Activated CD4-positive, alpha-beta T cell treated with anti-CD3 and anti-CD28 coated beads, Interleukin-2, amount 10 ng/mL, durations not matched to agents 24 days and 14 days (primary cell): ENCODE data around the gene SCARB1. TPM values are rescaled to one million over a fixed set of nuclear protein-coding genes. Genes with fewer than 3 reads are reported as not detected.

ENCODE experiments used
- DNase-seq: peaks from one replicate; pipeline ENCODE4 v3.0.0; 2022
- H3K27ac Mint-ChIP-seq: one replicate; pipeline ENCODE4 v1.8.0; 2022; ENCODE audit warnings: mild to moderate bottlenecking, mixed read lengths
- H3K27me3 Mint-ChIP-seq: one replicate; pipeline ENCODE4 v1.8.0; 2022; ENCODE audit warnings: mixed read lengths
- H3K36me3 Mint-ChIP-seq: one replicate; pipeline ENCODE4 v1.8.0; 2022; ENCODE audit warnings: low read depth, mild to moderate bottlenecking, mixed read lengths
- H3K4me1 Mint-ChIP-seq: one replicate; pipeline ENCODE4 v1.8.0; 2021; ENCODE audit warnings: mixed read lengths
- H3K4me3 Mint-ChIP-seq: one replicate; pipeline ENCODE4 v1.8.0; 2022; ENCODE audit warnings: mild to moderate bottlenecking, moderate library complexity, mixed read lengths
- H3K9me3 Mint-ChIP-seq: one replicate; pipeline ENCODE4 v1.8.0; 2021; ENCODE audit warnings: mixed read lengths
- intact Hi-C: fragments of 100-400 bp; cut with micrococcal nuclease; formaldehyde crosslinking; loops from one replicate; pipeline ENCODE4 v1.15.1; 2023
- total RNA-seq: library from RNA; stranded (reverse); gene quantifications from 2 replicates; pipeline ENCODE4 v1.2.3, GENCODE V29; 2022

Gene SCARB1
- total RNA-seq, 1 donor from 2014 or later, result 25.6 TPM

- DNase-seq, result no peak
- Mint-ChIP-seq H3K9me3 (peaks cover 8% of the 10 kb centered on the region), H3K4me3 (no peak overlapping the region), H3K27ac (no peak overlapping the region), H3K4me1 (peaks cover 16% of the 10 kb centered on the region), H3K36me3 (peaks cover 8% of the 10 kb centered on the region), H3K27me3 (peaks cover 15% of the 10 kb centered on the region)
- intact Hi-C loops, result loop anchor here (5.0 kb wide), 1 partner anchor 117 kb away; no protein-coding TSS in a partner anchor
Measured at GRCh38 chr12:124764451-124764850, 99.2 kb downstream of the SCARB1 start.

DNA sequence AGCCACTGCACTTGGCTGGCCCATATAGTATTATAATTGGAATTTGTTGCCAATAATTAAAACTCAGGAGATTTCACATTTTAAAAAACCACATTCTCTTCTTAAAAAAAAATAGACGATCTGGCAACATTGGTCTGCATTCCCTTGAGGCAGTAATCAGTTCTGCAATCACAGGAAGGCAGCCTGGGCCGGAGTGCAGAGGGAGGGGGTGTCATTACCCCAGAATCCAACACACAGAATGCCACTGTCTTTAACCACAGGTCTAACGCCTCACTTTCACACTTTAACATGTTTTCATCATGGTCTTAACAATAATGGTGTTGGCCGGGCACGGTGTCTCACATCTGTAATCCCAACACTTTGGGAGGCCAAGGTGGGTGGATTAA, 100.1 kb downstream of the SCARB1 start:
- Mint-ChIP-seq H3K27me3 (peaks cover 13% of the 10 kb centered on the region), H3K9me3 (peaks cover 8% of the 10 kb centered on the region), H3K4me3 (no peak overlapping the region), H3K36me3 (peaks cover 8% of the 10 kb centered on the region), H3K4me1 (peaks cover 16% of the 10 kb centered on the region), H3K27ac (no peak overlapping the region)
- no peak for DNase-seq
- intact Hi-C loops, result loop anchor here (5.0 kb wide), 1 partner anchor 116 kb away; no protein-coding TSS in a partner anchor

GRCh38 chr12:124762791-124763593, 100.7 kb downstream of the SCARB1 start:
- Mint-ChIP-seq H3K36me3 (peaks cover 8% of the 10 kb centered on the region), H3K9me3 (peaks cover 8% of the 10 kb centered on the region), H3K27ac (no peak overlapping the region), H3K27me3 (peaks cover 9% of the 10 kb centered on the region), H3K4me1 (peaks cover 16% of the 10 kb centered on the region), H3K4me3 (no peak overlapping the region)
- DNase-seq, result no peak
- intact Hi-C loops, result loop anchor here (5.0 kb wide), 1 partner anchor 116 kb away; no protein-coding TSS in a partner anchor

- Mint-ChIP-seq H3K27ac (no peak overlapping the region), H3K4me3 (no peak overlapping the region)
- DNase-seq, result no peak
Measured at GRCh38 chr12:124762384-124762783, 101.3 kb downstream of the SCARB1 start.

GRCh38 chr12:124761871-124762270, 101.8 kb downstream of the SCARB1 start:
- Mint-ChIP-seq H3K9me3 (peaks cover 17% of the 10 kb centered on the region), H3K27me3 (peaks cover 9% of the 10 kb centered on the region), H3K4me3 (peak overlapping the region; percentile 28), H3K4me1 (peaks cover 13% of the 10 kb centered on the region), H3K36me3 (peaks cover 8% of the 10 kb centered on the region), H3K27ac (peak overlapping the region; percentile 34)
- no peak for DNase-seq
- intact Hi-C loops, result loop anchor here (1.0 to 5.0 kb wide), 2 partner anchors 49 to 115 kb away; no protein-coding TSS in a partner anchor

More at GRCh38 chr12:124762384-124762783, 101.3 kb downstream of the SCARB1 start:
- peaks cover 9% of the 10 kb centered on the region for H3K27me3 Mint-ChIP-seq
- peaks cover 8% of the 10 kb centered on the region for H3K36me3 Mint-ChIP-seq
- intact Hi-C loops, result loop anchor here (5.0 kb wide), 1 partner anchor 115 kb away; no protein-coding TSS in a partner anchor
- H3K4me1 Mint-ChIP-seq, result peaks cover 16% of the 10 kb centered on the region
- H3K9me3 Mint-ChIP-seq, result peaks cover 13% of the 10 kb centered on the region

GRCh38 chr12:124761056-124761455, 102.6 kb downstream of the SCARB1 start:
- H3K4me3 Mint-ChIP-seq, result no peak overlapping the region
- intact Hi-C loops, result loop anchor here (1.0 to 5.0 kb wide), 2 partner anchors 48 to 114 kb away; no protein-coding TSS in a partner anchor
- no peak overlapping the region for H3K27ac Mint-ChIP-seq
- DNase-seq, result no peak
- peaks cover 17% of the 10 kb centered on the region for H3K9me3 Mint-ChIP-seq
- peaks cover 13% of the 10 kb centered on the region for H3K4me1 Mint-ChIP-seq
- H3K27me3 Mint-ChIP-seq, result peaks cover 11% of the 10 kb centered on the region
- peaks cover 8% of the 10 kb centered on the region for H3K36me3 Mint-ChIP-seq

GRCh38 chr12:124760560-124760959, 103.1 kb downstream of the SCARB1 start:
- Mint-ChIP-seq H3K4me3 (no peak overlapping the region), H3K9me3 (peaks cover 15% of the 10 kb centered on the region), H3K36me3 (peaks cover 8% of the 10 kb centered on the region), H3K27ac (no peak overlapping the region), H3K27me3 (peaks cover 11% of the 10 kb centered on the region), H3K4me1 (peaks cover 13% of the 10 kb centered on the region)
- intact Hi-C loops, result loop anchor here (5.0 kb wide), 1 partner anchor 113 kb away; no protein-coding TSS in a partner anchor
- DNase-seq, result no peak

GRCh38 chr12:124759841-124760503, 103.7 kb downstream of the SCARB1 start:
- no peak for DNase-seq
- intact Hi-C loops, result loop anchor here (5.0 kb wide), 1 partner anchor 113 kb away; no protein-coding TSS in a partner anchor
- Mint-ChIP-seq H3K4me3 (no peak overlapping the region), H3K9me3 (peaks cover 13% of the 10 kb centered on the region), H3K27ac (no peak overlapping the region), H3K27me3 (peaks cover 13% of the 10 kb centered on the region), H3K36me3 (peaks cover 7% of the 10 kb centered on the region), H3K4me1 (peaks cover 19% of the 10 kb centered on the region)

- peaks cover 1% of the 10 kb centered on the region for H3K36me3 Mint-ChIP-seq
- intact Hi-C loops, result no loop called here
- H3K4me1 Mint-ChIP-seq, result peaks cover 19% of the 10 kb centered on the region
- no peak for DNase-seq
- peaks cover 12% of the 10 kb centered on the region for H3K9me3 Mint-ChIP-seq
- no peak overlapping the region for H3K27ac Mint-ChIP-seq
- no peak overlapping the region for H3K4me3 Mint-ChIP-seq
- peaks cover 13% of the 10 kb centered on the region for H3K27me3 Mint-ChIP-seq
Measured at GRCh38 chr12:124758266-124759220, 105.1 kb downstream of the SCARB1 start.

- Mint-ChIP-seq H3K4me1 (peaks cover 14% of the 10 kb centered on the region), H3K27me3 (peaks cover 14% of the 10 kb centered on the region), H3K27ac (no peak overlapping the region), H3K9me3 (peaks cover 12% of the 10 kb centered on the region), H3K36me3 (peaks cover 1% of the 10 kb centered on the region), H3K4me3 (no peak overlapping the region)
- intact Hi-C loops, result no loop called here
- no peak for DNase-seq
Measured at GRCh38 chr12:124757329-124757728, 106.3 kb downstream of the SCARB1 start.

- DNase-seq, result no peak
- Mint-ChIP-seq H3K36me3 (peaks cover 1% of the 10 kb centered on the region), H3K27ac (no peak overlapping the region), H3K9me3 (peaks cover 12% of the 10 kb centered on the region), H3K4me3 (no peak overlapping the region), H3K27me3 (peaks cover 14% of the 10 kb centered on the region), H3K4me1 (peaks cover 8% of the 10 kb centered on the region)
- intact Hi-C loops, result no loop called here
Measured at GRCh38 chr12:124756760-124757159, 106.9 kb downstream of the SCARB1 start.

- DNase-seq, result no peak
- Mint-ChIP-seq H3K9me3 (peaks cover 12% of the 10 kb centered on the region), H3K27me3 (peaks cover 15% of the 10 kb centered on the region), H3K36me3 (peaks cover 1% of the 10 kb centered on the region), H3K4me1 (peaks cover 6% of the 10 kb centered on the region), H3K27ac (no peak overlapping the region), H3K4me3 (no peak overlapping the region)
- intact Hi-C loops, result no loop called here
Measured at GRCh38 chr12:124756166-124756565, 107.5 kb downstream of the SCARB1 start.

DNA sequence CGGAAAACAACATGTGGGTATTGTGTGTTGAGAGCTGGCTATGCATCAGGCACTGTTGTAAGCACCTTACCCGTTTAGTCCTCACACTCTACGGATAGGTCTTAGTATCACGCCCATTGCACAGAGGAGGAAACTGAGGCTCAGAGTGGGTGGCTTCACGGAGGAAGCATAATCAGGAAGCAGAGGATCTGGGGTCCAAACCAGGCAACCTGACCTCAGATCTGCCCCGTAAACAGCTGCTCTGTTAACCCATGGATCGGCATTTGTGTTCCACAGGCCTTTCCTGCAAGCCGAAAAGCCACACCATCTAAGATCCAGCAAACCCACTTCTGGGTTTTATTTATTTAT, 107.9 kb downstream of the SCARB1 start:
- DNase-seq, result no peak
- Mint-ChIP-seq H3K9me3 (peaks cover 12% of the 10 kb centered on the region), H3K27me3 (peaks cover 16% of the 10 kb centered on the region), H3K36me3 (peaks cover 1% of the 10 kb centered on the region), H3K4me3 (no peak overlapping the region), H3K4me1 (peaks cover 6% of the 10 kb centered on the region), H3K27ac (no peak overlapping the region)
- intact Hi-C loops, result no loop called here
